T-helper 2 cell (primary cell): ENCODE measurements around the gene STAM.

ENCODE experiments used
- DNase-seq, 5 experiments: peaks; one replicate each; pipeline versions ENCODE4 v3.0.0 to v3.0.0-alpha.2; 2012 to 2022

The STAM gene

DNA sequence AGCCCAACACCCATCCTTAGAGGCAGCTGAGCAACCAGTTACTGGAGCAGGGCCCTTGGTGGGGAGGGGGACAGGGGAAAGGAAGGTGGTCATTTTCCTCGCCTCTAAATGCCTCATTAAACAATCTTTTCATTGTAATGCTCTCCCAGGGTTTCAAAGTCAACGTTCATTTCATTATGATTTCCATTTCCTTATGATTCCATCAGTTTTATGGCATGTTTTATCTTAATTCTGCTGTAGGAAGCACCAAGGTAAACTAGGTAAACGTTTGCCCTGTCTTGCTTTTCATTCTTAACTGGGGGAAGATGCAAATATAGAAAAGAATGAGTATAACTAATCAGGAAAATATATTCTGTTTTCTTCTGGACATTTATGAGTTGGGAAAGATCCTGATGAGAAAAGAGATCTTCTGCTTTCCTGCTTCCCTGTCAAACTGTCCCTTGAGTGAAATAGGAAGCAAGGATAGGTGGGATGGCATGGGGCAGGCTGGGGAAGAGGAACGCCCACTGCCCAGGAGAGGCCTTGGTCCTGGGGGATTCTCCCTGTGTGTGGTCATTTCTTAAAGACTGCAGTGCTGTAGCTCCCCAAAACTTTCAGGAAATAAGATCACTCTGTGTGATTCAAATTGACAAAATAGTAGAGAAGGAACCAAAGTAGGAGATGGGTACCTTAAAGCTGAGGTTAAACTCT lies 87.5 kb downstream of the STAM start:
- DNase-seq, result no peak

DNA sequence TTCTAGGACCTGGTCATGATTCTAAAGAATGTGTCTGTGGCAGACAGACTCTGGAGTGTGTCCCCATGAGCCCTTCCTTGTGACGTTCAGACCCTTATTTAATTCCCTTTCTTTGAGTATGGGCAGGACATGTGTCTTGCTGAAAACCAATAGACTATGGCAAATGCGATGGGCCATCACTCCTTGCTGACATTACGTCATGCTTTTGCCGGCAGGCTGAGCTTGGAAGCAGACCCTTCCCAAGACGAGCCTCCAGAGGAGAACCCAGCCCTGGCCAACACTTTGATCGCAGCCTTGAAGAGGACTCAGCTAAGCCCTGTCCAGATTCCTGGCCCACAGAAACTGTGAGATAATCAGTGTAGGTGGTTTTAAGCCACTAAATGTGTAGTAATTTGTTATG lies 89.7 kb downstream of the STAM start:
- DNase-seq, result no peak

DNA sequence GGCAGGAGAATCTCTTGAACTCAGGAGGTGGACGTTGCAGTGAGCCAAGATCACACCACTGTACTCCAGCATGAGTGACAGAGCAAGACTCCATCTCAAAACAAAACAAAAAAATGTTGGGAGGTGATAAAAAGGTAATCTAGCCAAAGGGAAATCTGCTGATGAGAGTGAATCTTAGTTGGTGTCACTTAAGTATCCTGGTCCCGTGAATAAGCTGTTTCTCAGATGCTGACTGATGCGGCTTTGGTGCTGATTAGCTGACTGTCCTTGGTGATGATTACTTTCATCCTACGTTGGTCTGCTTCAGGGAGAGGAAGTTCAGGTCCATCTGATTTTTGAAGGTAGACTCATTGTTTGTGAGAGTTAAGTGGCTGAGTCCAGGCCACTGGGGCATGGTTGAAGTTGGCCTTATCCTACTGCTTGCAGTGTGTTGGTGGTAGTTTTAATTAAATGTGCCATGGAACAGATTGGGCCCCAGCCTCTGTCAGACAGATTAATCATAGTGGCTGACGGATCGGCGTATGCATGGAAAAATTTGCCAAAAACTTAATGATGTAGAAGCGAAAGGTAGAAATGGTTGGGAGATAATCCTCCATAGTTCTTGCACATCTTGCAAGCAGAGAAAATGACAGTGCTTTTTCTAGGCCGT lies 90.6 kb downstream of the STAM start:
- DNase-seq, result no peak

DNA sequence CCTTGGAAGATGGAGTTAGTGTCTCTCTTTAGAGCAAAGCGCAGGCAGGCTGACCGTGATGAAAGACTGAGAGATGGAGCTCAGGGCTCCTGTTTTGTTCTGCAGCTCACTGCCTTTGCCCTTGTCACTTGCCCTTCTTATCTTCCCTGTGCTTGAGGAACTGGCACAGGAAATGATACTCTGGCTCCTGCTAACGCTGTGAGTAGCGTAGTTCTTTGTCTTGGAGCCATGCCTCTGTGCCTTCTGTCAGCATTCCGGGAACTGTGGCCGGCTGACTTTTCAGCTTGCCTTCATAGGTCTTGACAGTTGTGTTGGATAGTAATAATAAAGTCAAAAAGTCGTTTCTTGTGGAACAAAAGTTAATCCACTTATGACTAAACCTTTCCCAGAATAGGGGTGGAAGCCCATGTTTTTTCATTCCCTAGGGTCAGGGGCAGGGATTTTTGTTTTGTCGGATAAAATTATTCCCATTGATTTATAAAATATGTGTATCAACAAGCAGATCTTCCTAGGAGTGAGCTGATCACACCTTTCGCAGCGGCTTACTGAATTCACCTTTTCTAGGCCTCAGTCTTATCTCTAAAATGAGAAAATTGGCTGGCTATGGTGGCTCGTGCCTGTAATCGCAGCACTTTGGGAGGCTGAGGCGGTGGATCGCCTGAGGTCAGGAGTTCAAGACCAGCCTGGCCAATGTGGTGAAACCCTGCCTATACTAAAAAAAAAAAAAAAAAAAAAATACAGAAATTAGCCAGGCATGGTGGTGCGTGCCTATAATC lies 91.4 kb downstream of the STAM start:
- DNase-seq, result no peak

DNA sequence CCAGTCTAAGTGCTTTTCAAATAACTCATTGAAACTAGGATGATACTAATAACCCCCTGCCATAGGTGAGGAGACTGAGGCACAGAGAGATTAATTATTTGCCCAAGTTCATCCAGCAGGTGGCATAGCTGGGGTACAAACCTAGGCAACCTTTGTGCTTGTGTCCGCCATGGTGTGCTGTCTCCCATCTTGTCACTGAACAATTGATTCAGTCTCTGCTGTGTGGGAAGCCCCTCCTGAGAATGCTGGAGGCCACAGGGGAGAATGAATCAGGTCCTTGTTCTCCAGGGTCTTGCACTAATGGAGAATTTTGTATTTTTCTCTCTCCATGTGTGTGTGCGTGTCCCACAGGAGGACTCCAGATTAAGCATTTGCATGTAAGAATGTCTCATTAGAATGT lies 92.3 kb downstream of the STAM start:
- DNase-seq, result no peak

DNA sequence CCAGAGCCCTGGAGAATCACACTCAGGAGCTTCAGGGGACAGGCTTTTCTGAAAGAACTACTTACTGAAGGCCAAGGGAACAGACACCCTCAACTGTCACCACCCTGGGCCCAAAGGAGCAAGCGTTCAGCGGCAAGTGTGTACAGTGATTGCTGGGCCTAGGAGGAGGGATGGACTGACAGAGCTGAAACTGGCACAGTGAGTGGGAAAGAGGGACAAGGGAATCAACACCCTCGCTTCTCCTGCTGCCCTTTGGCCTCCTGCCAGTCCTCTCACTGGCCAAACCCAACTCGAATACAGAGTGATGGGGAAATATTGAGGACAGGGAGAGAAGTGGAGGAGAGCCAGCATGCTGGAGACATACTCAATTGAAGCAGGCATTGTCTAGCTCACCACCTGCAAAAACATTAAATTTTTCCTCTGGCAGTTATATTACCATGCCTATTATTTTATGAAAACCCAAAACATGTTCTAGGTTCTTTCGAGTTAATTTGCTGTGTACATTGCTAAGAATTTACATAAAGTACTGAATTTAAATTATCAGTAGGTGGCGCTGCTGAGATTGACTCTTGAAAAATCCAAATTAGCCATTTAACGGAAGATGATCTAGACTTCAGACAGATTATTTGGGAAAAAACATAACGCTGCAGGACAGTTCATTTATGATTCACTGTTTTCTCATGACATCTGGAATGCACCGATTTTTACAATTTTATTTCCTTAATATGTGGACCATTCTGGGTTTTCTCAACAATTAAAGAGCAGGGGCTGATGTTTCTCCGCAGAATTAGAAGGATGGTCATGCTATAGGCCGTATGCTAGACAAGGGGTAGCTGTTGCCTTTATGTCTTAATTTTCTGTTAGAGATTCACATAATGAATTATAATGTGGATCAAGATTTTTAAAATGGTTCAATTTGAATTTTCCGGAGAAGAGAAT lies 93.3 kb downstream of the STAM start:
- DNase-seq, result peak in 1 of 5 experiments; percentile 47

DNA sequence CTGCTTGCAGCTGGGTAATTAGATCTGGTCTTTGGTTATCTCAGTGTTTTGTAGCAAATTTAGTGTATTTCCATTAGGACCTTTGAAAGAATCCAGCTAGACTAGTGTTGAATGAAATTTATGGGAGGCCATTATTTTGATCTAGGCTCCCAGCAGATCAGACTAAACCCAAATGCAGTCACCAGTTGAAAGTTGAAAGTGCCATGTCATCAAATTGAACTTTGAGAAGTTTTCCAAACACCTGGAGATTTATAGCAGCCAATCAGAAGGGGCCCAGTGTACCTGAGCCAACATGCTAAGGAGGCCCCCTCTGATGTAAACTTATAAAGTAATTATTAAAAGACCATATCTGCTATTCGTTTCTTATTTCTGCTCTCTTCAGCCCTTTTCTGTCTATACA lies 96.7 kb downstream of the STAM start:
- no peak for DNase-seq

DNA sequence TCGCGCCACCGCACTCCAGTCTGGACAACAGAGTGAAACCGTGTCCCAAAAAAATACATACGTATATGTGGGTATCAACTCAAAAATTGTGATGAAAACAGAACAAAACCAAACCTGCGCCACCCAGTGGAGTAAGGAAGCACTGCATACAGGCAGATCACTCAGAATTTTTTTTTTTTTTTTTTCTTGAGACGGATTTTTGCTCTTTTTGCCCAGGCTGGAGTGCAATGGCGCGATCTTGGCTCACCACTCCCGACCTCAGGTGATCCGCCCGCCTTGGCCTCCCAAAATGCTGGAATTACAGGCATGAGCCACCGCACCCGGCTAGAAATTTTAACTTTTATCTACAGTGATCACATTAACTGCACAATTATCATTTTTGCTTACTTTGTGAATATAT lies 99.0 kb downstream of the STAM start:
- peak; percentile 14 to 69 (median 51) for DNase-seq

DNA sequence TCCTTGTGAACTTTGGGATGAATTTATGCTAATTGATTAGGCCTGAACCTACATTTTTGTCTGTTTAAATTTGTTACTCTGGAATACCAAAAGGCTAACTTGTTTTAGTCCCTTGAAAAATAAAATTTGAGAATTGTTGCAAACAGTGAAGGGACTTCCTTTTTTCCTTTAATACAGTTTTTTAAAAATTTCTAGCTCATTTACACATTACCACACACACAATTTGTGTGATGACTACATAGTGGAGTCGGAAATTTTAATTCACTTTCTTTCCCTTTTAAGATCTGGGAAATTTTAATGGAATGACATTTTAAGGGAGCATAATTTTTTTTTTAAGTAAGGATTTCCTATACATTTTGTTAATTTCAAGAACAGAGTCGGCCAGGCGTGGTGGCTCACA lies 99.5 kb downstream of the STAM start:
- DNase-seq, result no peak

DNA sequence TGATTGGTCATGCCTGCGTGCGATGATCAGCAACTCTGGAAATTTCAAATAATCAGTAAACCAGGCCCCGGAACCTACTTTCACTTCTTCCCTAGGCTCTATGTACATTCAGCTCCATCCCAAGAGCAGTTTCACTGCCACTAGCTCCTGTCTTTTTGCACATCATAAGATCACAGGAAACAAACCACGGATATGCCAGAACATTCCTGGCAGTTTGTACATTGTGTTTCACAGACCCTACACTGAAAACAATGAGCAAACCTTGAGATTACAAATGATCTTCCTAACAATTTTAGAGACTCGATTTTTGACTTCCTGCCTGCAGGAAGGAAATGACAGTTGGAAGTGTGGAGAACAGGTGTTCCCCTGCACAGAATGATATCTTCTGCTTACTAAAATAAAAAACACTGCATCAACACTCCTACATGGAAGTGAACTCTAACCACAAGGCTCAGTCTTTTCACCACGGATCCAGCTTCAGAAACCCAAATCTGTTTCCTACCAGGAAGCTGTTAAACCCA lies 100.5 kb downstream of the STAM start:
- DNase-seq, result no peak

DNA sequence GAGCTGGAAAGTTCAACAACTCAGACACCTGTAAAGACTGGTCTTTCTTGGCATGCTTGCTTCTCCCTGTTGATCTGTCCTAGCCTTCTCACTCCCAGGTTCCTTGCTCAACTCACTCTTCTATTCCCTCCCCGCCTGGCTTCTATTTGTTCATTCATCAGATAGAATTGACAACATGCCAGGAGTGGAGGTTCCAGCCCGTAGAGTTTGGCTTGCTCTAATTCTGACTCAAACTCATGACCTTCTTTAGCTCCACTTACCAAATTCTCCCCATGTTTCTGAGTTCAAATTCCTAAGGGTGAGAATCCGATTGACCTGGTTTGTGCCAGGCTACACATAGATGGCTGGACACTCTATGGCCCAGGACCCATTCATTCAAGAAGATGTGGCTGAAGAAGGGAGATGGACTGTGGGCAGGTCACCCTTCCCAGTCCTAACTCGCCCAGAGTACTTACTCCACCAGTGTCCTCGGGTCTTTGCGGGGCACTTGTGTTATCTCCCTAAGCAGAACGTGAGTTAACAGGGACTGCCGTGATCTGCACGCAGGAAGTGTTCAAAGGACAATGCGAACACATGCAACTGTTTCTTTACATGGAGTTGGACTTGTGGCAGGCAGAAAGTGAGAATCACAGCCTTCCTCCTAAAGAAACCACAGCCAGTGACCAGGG lies 104.1 kb downstream of the STAM start:
- no peak for DNase-seq

DNA sequence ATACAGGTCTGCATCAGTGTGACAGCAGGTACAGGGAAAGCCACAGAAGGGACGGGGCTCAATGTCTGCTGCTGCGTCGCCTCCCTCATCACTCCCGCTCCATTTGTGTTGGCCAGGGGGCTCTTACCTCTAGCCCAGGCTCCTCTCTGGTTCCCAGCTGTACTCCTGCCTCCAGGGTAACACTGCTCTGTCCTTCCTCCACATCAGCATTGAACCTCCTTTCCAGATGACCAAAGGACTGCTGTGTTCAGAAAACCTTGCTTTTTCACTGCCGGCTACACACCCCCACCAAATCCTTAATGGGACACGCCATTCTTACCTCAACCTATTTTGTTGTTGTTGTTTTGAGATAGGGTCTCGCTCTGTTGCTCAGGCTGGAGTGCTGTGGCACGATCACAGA lies 105.9 kb downstream of the STAM start:
- no peak for DNase-seq

DNA sequence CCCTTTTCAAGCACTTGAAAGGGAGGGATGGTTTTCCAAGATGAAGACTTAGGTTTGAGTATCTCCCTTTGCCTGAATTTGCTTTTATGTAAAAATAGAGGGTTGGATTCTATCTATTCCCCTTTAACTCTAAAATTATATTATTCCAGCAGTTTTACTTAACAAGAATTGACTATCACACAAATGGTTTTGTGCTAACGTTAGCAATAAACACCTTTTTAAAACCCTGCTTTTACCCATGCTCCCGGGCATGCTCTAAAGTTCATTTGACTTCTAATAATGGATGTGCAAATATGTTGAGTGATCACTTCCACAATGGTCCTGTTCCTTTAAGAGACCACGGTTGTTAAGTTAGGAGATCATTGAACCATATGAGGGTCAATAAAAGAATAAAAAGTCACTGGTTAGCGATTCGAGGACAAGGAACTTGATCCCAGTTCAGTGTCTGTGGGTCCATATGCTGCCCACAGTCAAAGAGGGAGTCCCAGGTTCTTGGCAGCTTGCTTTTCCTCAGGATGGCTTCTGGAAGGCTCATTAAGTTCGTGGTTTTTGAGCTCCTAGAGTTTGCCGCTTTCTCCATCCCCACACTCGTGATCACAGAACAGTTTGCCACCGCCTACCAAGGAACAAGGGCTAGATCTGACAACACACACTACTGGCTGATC lies 108.0 kb downstream of the STAM start, which contains the start of gene TMEM236:
TSS of gene TMEM236 (plus strand) at position 421 of the 665 bp plus-strand sequence. CDS start at position 516, 95 bp downstream.
- no peak for DNase-seq

DNA sequence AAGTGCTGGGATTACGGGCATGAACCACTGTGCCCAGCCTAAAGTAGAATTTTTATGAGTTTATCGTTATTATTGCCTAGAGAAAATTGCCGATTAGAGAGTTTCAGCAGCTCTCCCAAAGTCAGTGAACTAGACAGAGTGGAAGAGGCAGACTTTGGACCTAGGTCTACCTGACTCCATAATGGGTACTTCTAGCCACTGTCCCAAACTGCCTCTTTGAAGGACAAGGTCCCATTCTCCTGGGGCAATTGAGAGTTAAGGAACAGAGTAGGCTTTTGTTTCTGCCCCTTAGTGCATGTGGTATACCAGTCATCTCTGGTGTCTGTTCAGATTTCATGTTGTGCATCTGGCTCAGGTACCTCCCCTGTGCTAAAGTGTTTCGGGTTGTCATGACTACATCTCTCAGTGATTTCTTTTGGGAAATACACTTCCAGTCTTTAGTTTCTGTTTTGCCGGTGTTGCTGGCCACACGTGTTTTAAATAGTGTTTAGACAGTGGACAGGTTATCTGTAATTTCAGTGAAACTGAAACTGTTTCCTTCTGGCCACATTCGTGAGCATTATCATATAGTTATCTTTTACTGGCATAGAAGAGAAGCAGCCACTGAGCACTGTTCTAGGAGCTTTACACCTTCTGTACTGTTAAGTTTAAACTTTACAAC lies 112.7 kb downstream of the STAM start:
- DNase-seq, result peak in 1 of 5 experiments; percentile 56

DNA sequence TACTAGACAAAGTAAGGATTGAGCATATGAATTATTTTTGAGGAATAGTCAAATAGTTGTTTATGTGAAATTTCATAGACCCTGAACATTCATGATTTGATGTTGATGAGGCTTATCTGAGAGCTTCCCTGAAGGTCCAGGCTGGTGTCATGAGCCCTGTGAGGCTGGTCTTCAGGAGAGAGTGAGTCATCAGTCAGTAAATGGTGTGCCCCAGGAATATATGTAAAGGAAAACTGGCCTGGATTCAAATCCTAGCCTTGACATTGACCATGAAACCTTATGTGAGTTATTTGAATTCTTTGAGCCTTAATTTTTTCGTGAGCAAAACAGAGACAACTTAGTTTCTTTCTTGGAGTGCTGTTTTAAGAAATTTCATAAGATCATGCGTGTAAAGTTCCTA lies 114.2 kb downstream of the STAM start:
- DNase-seq, result no peak

DNA sequence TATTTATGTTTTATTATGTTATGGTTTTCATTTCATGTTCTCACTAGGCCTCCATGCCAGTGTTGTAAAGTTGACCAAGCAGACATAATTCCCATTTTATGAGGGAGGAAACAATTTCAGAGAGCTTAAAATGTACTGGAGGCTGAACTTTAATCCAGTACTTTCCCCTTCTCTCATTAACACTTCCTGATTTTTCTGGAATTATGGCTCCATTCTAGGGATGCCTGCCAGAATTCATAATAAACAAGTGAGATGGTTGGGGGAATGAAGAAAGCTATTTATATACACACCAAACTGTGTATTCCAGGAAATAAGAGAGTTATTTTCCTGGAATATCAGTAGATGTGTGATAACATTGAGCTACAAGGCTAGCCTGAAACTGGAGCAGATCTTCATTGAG lies 114.9 kb downstream of the STAM start:
- no peak for DNase-seq

DNA sequence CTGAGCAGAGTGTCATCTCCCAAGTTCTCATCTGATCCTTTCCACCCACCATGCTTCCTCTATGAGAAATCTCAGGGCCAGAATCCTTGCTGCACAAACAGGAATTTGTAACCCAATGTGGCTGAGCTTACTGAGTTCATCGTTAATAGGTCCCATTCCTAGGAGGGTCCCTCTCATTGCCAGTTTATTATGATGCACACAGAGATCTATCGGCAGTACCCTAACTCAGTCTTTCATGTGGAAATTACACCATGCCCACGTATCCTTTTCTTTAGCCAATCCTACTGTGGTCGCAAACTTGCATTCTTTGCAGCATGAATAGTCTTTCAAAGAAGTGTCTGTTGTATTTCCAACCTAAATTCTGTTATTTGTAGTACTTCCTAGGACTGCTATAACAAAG lies 120.2 kb downstream of the STAM start:
- DNase-seq, result no peak

DNA sequence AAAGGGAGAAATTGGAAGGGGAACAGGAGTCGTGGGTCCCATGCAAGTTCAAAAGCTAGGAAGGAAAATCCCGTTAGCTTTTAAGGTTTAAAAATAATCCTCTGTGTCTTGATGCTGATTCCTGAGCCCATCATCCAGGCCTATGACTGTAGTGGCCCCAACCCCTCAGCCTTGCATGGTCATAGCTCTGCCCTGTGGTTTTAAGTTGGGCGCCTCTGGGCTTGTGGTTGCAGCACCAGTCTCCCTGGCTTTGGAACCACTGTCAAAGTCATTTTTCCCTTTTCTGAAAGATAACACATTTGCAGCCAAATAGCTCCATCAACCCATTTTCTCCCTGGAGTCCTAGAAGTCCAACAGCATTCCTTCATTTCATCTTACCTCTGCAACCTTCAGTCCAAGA lies 121.7 kb downstream of the STAM start:
- no peak for DNase-seq
